BJ (cell line): ENCODE measurements around the gene ADARB2. TPM values are rescaled to one million over a fixed set of nuclear protein-coding genes. Genes with fewer than 3 reads are reported as not detected.

Experiments used
- CTCF ChIA-PET: fragments of 350-600 bp; formaldehyde crosslinking; extraction: SDS; loops from one replicate; lab custom pipeline; 2021; ENCODE audit warnings: antibody characterized with exemption, inconsistent platforms; lab: Yijun Ruan, JAX
- POLR2A ChIA-PET: fragments of 300-600 bp; sonication (Branson Sonifier 250); formaldehyde crosslinking; extraction: SDS; loops from one replicate; lab custom pipeline; 2021; ENCODE audit warnings: antibody characterized with exemption; lab: Charles Lee
- DNase-seq: peaks from one replicate; pipeline ENCODE4 v3.0.0-alpha.2; 2011; ENCODE audit warnings: low read depth
- H3K27me3 ChIP-seq: 2 replicates; pipeline ENCODE4 v1.6.0; 2011; ENCODE audit warnings: low read length; ENCODE audit not compliant: control insufficient read depth, insufficient read depth
- H3K36me3 ChIP-seq: 2 replicates; pipeline ENCODE4 v1.5.1; 2011; ENCODE audit warnings: low read length; ENCODE audit not compliant: control insufficient read depth, insufficient read depth
- H3K4me3 ChIP-seq: 2 replicates; pipeline ENCODE4 v1.5.1; 2011; ENCODE audit warnings: low read depth, mild to moderate bottlenecking, control low read depth, low read length
- CTCF ChIP-seq: IDR thresholded peaks from 2 replicates; pipeline ENCODE4 v1.5.1; 2011; ENCODE audit warnings: low read depth, mild to moderate bottlenecking, control low read depth, inconsistent platforms, low read length, moderate library complexity; ENCODE audit not compliant: insufficient read depth
- polyA plus RNA-seq: library from polyadenylated mRNA; depleted of rRNA; stranded (reverse); fragments of >200 nt; gene quantifications from 2 replicates; pipeline ENCODE4 v1.2.3, GENCODE V29; 2011

The ADARB2 gene
- polyA plus RNA-seq, 1 experiment = not detected

GRCh38 chr10:1420661-1421362 lies 316.5 kb downstream of the ADARB2 start:
- Histone ChIP-seq H3K27me3 (no peaks in the 10 kb centered on the region), H3K4me3 (no peak overlapping the region), H3K36me3 (no peaks in the 10 kb centered on the region)
- no peak for DNase-seq
- ChIA-PET CTCF (no interaction called here), POLR2A (no interaction called here)
- no peak for TF ChIP-seq CTCF

GRCh38 chr10:1419796-1420610 lies 317.3 kb downstream of the ADARB2 start:
- DNase-seq = no peak
- ChIA-PET CTCF (no interaction called here), POLR2A (no interaction called here)
- TF ChIP-seq CTCF = no peak
- H3K36me3 ChIP-seq = no peaks in the 10 kb centered on the region
- H3K4me3 ChIP-seq = no peak overlapping the region
- no peaks in the 10 kb centered on the region for H3K27me3 ChIP-seq

GRCh38 chr10:1418031-1418550 lies 319.2 kb downstream of the ADARB2 start:
- no peak overlapping the region for H3K4me3 ChIP-seq
- no peaks in the 10 kb centered on the region for H3K27me3 ChIP-seq
- POLR2A ChIA-PET = no interaction called here
- no peak for DNase-seq
- CTCF ChIA-PET = no interaction called here
- H3K36me3 ChIP-seq = no peaks in the 10 kb centered on the region
- no peak for TF ChIP-seq CTCF

GRCh38 chr10:1417574-1417973 lies 319.8 kb downstream of the ADARB2 start:
- TF ChIP-seq CTCF = no peak
- H3K4me3 ChIP-seq = no peak overlapping the region
- no peaks in the 10 kb centered on the region for H3K36me3 ChIP-seq
- DNase-seq = no peak
- POLR2A ChIA-PET = no interaction called here
- CTCF ChIA-PET = no interaction called here
- H3K27me3 ChIP-seq = no peaks in the 10 kb centered on the region

- POLR2A ChIA-PET = no interaction called here
- no peak for TF ChIP-seq CTCF
- Histone ChIP-seq H3K36me3 (no peaks in the 10 kb centered on the region), H3K4me3 (no peak overlapping the region), H3K27me3 (no peaks in the 10 kb centered on the region)
- no peak for DNase-seq
- CTCF ChIA-PET = no interaction called here
These were observed 320.8 kb downstream of the ADARB2 start for GRCh38 chr10:1416456-1417037.
